GM21723 (cell line): ENCODE data around the gene RNF208.

ENCODE experiments used
- ATAC-seq: cut with Tn5 transposase; IDR thresholded peaks from one replicate; pipeline ENCODE4 v1.9.1; 2021; ENCODE audit warnings: mild to moderate bottlenecking, moderate library complexity; ENCODE audit not compliant: unreplicated experiment

The RNF208 gene

DNA sequence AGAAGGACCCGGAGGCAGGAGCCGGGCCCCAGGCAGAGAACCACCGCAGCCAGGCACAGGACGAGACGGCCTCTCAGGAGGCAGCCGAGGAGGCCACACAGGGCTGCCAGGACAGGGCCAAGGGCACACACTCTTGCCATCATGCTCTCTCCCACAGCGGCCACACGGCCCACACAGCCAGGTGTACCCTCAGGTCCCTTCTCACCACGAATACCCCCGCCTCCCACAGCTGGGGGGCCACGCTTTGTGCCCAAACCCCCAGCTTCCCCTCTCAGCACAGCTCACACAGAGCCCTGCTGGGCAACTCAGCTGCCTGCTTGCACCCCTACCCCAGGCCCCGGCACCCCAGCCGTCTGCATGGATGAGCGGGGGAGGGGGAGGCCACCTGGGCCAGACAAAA, 28.3 kb downstream of the RNF208 start:
- ATAC-seq = no peak

DNA sequence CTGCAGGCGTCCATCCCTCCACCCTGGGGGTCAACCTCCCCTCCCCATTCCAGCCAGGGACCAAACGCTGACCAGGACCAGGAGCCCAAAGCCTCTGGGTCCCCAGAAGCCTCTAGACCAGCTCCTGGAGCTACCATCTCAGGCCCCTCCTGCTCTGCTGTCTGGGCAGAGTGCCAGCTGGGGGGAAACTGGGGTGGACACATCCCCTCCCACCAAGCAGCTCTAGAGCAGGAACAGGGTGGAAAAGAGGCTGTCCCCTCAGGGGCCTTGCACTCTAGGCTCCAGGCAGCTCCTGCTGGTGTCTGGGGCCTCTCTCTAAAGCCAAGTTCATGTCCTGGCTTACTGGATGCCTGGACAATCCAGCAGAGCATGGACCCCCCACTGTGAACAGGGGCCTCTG, 29.2 kb downstream of the RNF208 start:
- no peak for ATAC-seq

GRCh38 chr9:137192448-137192780, 29.6 kb downstream of the RNF208 start:
- no peak for ATAC-seq

DNA sequence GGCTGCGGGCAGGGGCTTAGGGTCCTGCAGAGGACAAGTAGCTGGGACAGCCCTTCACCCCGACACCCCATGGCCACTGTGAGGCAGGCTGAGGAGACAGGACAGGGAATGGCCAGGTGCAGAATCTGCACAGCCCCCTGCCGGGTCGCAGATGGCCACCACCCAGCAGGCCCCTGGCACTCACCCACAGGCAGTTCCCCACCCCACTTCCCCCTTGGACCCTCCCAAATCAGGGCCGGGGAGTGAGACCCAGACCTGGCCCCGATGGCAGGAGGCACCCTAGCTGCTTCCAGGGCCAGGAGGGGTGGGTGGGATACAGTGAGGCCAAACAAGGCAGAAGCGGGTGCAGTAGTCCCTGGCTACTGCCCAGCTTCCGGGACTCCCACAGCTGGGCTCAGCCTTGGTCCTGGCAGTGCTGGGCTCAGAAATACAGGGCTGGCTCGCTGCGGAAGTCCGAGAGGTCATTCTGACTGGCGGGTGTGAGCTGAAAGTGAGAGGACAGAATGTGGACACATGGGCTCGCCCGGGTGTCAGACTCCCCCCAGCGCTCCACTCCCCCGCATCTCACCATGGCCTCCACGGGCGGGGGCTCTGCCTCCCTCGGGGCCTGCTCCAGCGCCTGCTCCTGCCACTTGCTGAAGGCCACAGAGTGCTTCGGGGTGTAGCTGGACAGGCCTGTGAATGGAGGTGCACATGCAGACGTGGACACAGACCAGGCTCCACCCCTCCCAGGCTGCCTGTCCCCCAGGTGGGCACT, 30.2 kb downstream of the RNF208 start:
- ATAC-seq = no peak

GRCh38 chr9:137191245-137191644, 30.8 kb downstream of the RNF208 start:
- no peak for ATAC-seq

- ATAC-seq = no peak
Measured at GRCh38 chr9:137190315-137190856, 31.7 kb downstream of the RNF208 start.

DNA sequence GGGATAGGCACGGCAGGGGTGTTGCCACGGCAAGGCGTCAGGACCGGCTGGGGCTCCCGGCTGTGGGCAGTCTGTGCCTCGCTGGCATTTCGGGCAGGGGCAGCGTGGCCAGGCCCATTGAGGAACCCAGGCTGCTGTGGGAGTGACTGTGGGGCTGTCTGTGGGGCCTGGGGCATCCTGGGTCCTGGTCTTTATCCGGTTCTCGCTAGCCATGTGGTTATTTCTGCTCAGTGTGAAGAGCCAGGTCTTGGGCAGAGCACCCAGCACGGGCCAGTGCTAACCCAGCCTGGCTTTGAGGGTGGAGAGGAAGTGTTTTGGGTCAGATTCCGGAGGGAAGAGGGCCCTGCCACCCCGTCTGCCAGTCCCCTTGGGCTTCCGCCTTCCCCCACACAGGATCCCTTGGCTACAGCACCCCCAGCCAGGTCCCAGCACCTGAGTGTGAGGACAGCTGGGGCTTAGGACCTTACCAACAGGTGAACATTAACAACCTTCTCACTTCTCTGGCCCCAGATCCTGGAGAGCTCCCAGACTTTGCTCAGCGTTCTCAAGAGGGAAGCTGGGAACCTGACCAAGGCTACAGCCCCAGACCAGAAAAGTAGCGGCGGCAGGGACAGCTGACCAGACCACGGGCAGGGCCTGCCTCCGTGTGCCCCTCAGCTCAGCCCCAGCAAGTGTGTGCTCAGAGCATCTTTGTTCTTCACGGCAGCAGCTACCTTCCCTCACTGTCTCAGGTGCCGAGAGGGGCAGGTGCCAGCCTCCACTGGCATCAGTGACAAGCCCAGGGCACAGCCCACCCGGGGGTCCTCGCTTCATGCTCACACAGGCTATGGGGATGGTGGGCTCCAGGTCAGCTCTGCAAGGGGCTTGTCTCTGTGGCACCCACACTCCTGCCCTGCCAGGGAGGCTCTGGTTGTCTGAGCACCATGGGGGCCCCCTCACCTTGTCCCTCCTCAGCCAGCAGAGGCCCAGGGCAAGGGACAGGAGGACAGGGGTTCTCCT, 32.4 kb downstream of the RNF208 start:
- ATAC-seq = no peak

GRCh38 chr9:137188490-137189296, 33.3 kb downstream of the RNF208 start, which contains the start of the genes ANAPC2 and SSNA1:
Gene ANAPC2 (minus strand): TSS chr9:137188560. CDS start chr9:137188532, 28 bp downstream.
Gene SSNA1 (plus strand): TSS chr9:137188676. CDS start chr9:137188727, 51 bp downstream.
- ATAC-seq = peak; percentile 72

GRCh38 chr9:137188086-137188489, 34.0 kb downstream of the RNF208 start:
- no peak for ATAC-seq

GRCh38 chr9:137187386-137187785, 34.7 kb downstream of the RNF208 start:
- no peak for ATAC-seq

- ATAC-seq = no peak
Measured at GRCh38 chr9:137186385-137186784, 35.7 kb downstream of the RNF208 start.

DNA sequence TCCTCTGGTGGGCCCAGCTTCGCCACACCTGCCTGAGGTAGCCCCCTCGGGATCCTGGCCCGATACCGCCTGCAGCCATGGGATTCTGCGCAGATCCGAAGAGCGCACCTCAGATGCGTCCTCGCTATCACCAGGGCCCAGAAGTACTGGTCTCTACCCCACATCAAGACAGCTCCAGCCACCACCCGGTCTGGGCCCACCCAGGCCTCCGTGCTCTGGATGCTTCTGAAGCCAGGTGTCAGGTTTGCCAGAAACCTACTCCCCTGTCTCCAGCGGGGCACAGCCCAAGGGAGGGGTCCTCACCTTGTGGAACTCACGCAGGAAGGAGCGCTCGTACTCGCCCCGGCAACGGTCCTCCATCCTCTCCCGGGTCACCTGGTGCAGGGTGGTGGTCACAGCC, 36.1 kb downstream of the RNF208 start:
- no peak for ATAC-seq

GRCh38 chr9:137184881-137185660, 37.0 kb downstream of the RNF208 start:
- no peak for ATAC-seq

DNA sequence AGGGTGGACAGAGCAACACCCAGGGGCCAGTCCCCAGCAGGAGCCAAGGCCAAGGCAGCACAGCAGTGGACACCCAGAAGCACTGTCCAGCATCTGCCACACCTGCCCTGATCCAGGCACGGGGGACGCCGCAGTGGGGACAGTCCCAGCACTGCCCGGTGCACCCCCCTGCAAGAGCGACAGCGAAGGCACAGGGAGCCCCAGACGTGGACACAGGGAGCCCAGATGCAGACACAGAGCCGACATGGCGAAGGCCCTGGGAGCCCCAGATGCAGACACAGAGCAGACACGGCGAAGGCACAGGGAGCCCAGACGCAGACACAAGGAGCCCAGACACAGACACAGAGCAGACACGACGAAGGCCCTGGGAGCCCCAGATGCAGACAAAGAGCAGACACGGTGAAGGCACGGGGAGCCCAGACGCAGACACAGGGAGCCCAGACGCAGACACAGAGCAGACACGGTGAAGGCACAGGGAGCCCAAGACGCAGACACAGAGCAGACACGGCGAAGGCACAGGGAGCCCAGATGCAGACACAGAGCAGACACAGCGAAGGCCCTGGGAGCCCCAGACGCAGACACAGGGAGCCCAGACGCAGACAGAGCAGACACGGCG, 38.0 kb downstream of the RNF208 start:
- ATAC-seq = no peak

- no peak for ATAC-seq
Measured at GRCh38 chr9:137182836-137183235, 39.2 kb downstream of the RNF208 start.

GRCh38 chr9:137181680-137182079, 40.4 kb downstream of the RNF208 start:
- no peak for ATAC-seq

GRCh38 chr9:137180491-137180890, 41.5 kb downstream of the RNF208 start:
- no peak for ATAC-seq

DNA sequence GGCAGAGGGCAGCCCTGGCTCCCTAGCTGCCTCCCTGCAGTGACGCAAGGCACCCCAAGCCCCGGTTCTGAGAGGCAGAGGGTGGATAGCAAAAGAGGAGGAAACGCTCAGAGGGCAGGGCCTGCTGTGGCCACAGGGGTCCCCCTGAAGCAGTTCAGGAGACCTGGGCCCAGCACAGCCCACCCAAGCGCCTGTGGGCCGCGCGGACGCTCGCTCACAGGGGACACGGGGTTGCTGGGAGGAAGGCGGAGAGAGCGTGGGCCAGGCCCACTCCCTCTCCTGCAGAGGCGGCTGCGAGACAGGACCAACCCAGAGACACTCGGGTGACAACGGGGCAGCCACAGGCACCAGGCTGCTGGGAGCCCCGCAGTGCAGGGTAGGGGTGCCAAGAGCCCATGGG, 42.3 kb downstream of the RNF208 start:
- ATAC-seq = no peak

DNA sequence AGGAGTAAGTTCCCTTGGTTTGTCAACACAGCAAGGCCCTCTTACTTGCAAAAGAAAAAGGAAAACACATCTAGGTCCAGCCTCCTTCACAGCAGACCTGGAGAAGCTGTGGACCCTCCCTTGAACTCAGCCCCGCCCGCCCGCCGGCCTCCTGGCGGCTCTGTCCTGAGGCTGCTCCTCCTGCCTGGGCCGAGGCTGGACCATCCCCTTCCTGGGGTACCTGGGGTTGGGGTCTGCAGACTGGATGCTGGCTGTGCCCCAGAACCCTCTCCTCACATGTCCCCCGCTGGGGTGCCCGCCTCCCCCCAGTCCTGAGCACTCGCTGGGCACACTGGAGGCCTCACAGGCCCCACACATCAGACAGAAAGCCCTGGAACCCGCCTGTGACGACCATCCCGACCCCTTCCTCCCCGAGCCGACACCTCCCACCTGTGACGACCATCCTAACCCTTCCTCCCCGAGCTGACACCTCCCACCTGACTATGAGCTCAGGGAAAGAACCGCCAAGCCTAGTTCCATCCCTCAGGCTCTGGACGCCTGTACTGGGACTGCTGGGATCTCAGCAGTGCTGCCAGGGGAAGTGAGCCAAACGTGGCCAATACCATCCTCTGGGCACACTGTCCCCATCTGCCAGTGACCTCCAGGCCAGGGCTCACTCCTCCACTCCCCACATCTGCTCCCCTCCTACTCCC, 43.0 kb downstream of the RNF208 start:
- no peak for ATAC-seq
